ENCODE measurements around the gene GAS5. TPM values are rescaled to one million over a fixed set of nuclear protein-coding genes. Genes with fewer than 3 reads are reported as not detected.
A peak's percentile ranks its signal among the peaks of the same experiment; 100 is the strongest.

The GAS5 gene
- total and polyA plus RNA-seq, 9 of the 15 experiments (the other 6 are each of a cell fraction or from before 2014, with no cell fraction given): 565 to 1,860 (median 1,006) TPM

DNA sequence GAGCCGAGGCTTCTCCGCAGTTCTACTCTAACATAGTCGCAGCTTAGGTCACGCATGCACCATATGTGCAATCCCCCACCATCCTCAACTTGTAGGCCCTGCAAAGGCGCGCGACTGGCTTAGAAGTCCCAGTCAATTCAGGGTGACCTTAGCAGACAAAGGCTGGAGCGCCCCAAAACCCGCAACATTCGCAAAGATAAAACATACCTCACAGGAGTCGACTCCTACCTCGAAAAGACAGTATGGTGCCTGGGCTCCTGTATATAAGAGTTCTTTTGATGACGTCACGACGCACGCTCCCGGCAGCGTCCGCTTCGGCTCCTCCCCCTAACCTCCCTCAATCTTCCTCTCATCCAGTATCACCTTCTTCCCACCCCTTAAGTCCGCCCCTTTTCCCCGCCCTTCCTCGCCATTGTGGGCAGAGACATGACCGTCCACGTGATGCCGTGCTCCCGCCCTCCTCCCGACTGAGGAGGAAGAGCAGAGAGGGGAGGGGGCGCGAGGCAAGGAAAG is at the start of gene GAS5 (continued):
- TF ChIP-seq EWSR1 (IDR thresholded peaks at IDR 0.05; ENCODE audit: borderline replicate concordance, low read depth, partially characterized antibody) (no peak), MEF2A (IDR thresholded peaks at IDR 0.05; ENCODE audit: control insufficient read depth, low read depth, low read length) (peak; percentile 64; the same call in 1 of the 2 replicates), ZNF518B (CRISPR knock-in tag; IDR thresholded peaks at IDR 0.05) (no peak; the same call in 1 of the 2 replicates), CHD4 (IDR thresholded peaks at IDR 0.05; ENCODE audit: insufficient read depth, insufficient replicate concordance, low read depth, low read length, poor library complexity, severe bottlenecking) (no peak), LEF1 (IDR thresholded peaks at IDR 0.05) (0 out of 2 replicates have a peak, but pooled peaks have one; percentile 15), SMC3 (conservative IDR thresholded peaks at IDR 0.05; ENCODE audit: insufficient read depth, low read depth, low read length) (no peak), CLOCK (CRISPR knock-in tag; IDR thresholded peaks at IDR 0.05; ENCODE audit: borderline replicate concordance) (no peak), CEBPG (CRISPR knock-in tag; IDR thresholded peaks at IDR 0.05) (no peak), CEBPG (tag; conservative IDR thresholded peaks at IDR 0.05 in 1 of 2, IDR thresholded peaks at IDR 0.05 in 1 of 2) (peak in 1 of 2 experiments; percentile 47; a peak in 1 of 4 replicates), TSC22D4 (tag; IDR thresholded peaks at IDR 0.05) (no peak), RBBP5 (IDR thresholded peaks at IDR 0.05; ENCODE audit: borderline replicate concordance, insufficient read depth, low read length, poor library complexity, severe bottlenecking) (peak; percentile 99), RCOR1 (IDR thresholded peaks at IDR 0.05; ENCODE audit: borderline replicate concordance in 1 of 2, low read depth in 2 of 2, low read length in 2 of 2) (peak in 1 of 2 experiments; percentile 58; a peak in 1 of 4 replicates), ZNF507 (tag; conservative IDR thresholded peaks at IDR 0.05) (no peak), NR4A1 (CRISPR knock-in tag; IDR thresholded peaks at IDR 0.05) (no peak), NR4A1 (tag; IDR thresholded peaks at IDR 0.05) (no peak), NR2C1 (IDR thresholded peaks at IDR 0.05) (no peak), NR2C1 (tag; IDR thresholded peaks at IDR 0.05) (no peak), PTRF (tag; IDR thresholded peaks at IDR 0.05) (0 out of 2 replicates have a peak, but pooled peaks have one; percentile 24), RFX5 (IDR thresholded peaks at IDR 0.05; ENCODE audit: low read depth, low read length) (peak; percentile 90), YBX1 (IDR thresholded peaks at IDR 0.05) (no peak)
- TF ChIP-seq, protein P1, sequence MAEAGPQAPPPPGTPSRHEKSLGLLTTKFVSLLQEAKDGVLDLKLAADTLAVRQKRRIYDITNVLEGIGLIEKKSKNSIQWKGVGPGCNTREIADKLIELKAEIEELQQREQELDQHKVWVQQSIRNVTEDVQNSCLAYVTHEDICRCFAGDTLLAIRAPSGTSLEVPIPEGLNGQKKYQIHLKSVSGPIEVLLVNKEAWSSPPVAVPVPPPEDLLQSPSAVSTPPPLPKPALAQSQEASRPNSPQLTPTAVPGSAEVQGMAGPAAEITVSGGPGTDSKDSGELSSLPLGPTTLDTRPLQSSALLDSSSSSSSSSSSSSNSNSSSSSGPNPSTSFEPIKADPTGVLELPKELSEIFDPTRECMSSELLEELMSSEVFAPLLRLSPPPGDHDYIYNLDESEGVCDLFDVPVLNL (CRISPR knock-in tag; IDR thresholded peaks at IDR 0.05; ENCODE audit: low read depth): no peak
